ENCODE measurements around the gene PRMT1. TPM values are rescaled to one million over a fixed set of nuclear protein-coding genes. Genes with fewer than 3 reads are reported as not detected.

The PRMT1 gene
- total and polyA plus RNA-seq, 2 of the 13 experiments (the other 11 are each of a cell fraction or from before 2014, with no cell fraction given), result 324 to 374 TPM

DNA sequence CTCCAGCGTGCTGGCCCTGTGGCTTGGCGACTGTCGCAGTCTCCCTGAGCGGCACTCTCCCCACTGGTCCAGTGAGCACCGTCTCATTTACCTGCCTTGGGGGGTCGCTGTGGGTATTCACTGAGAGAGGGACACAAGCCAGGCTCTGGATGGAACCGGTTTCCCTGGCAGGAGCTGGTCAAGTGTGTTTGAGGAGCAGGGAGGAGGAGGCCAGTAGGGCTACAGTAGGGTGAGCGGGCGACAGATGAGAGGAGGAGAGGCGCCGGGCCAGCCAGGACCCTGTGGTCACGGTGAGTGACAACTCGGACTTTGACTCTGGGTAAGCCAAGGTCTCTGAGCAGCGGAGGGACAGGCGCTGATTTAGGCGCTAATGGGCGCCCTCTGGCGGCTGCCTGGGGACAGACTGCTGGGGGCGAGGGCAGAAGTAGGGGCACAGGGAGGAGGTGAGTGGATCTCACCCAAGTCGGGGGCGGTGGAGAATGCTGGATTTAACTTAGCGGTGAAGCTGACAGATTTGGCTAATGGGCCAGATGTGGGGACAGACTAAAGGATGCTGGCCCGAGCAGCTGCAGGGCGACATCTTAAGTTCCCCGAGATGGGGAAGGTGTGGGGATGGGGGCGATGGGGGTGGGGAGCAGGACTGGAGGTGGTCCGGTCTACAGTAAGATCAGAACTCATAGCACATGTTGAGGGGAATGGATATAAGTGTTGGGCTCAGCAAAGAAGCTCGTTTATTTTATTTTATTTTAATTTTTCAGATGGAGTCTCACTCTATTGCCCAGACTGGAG lies 4.7 kb upstream of the PRMT1 start (continued):
- TF ChIP-seq, protein P1, sequence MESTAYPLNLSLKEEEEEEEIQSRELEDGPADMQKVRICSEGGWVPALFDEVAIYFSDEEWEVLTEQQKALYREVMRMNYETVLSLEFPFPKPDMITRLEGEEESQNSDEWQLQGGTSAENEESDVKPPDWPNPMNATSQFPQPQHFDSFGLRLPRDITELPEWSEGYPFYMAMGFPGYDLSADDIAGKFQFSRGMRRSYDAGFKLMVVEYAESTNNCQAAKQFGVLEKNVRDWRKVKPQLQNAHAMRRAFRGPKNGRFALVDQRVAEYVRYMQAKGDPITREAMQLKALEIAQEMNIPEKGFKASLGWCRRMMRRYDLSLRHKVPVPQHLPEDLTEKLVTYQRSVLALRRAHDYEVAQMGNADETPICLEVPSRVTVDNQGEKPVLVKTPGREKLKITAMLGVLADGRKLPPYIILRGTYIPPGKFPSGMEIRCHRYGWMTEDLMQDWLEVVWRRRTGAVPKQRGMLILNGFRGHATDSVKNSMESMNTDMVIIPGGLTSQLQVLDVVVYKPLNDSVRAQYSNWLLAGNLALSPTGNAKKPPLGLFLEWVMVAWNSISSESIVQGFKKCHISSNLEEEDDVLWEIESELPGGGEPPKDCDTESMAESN (CRISPR knock-in tag; conservative IDR thresholded peaks at IDR 0.05), result no peak
- TF ChIP-seq ZNF331 (CRISPR knock-in tag; IDR thresholded peaks at IDR 0.05) (peak; percentile 77), TOE1 (CRISPR knock-in tag; IDR thresholded peaks at IDR 0.05) (no peak), NFE2L2 (IDR thresholded peaks at IDR 0.05; ENCODE audit: low read length) (no peak), ZNF558 (CRISPR knock-in tag; IDR thresholded peaks at IDR 0.05; ENCODE audit: borderline replicate concordance) (no peak), PLSCR1 (CRISPR knock-in tag; IDR thresholded peaks at IDR 0.05; ENCODE audit: borderline replicate concordance) (no peak), ZNF788 (CRISPR knock-in tag; IDR thresholded peaks at IDR 0.05; ENCODE audit: borderline replicate concordance) (peak; percentile 92), DMTF1 (CRISPR knock-in tag; IDR thresholded peaks at IDR 0.05) (no peak), ZNF644 (CRISPR knock-in tag; IDR thresholded peaks at IDR 0.05; ENCODE audit: low read depth) (0 out of 2 replicates have a peak, but pooled peaks have one; percentile 36), ZNF749 (CRISPR knock-in tag; IDR thresholded peaks at IDR 0.05; ENCODE audit: borderline replicate concordance) (0 out of 2 replicates have a peak, but pooled peaks have one; percentile 43), ZNF557 (CRISPR knock-in tag; IDR thresholded peaks at IDR 0.05) (peak; percentile 79; the same call in 1 of the 2 replicates), ARNT (IDR thresholded peaks at IDR 0.05) (no peak), ZNF737 (CRISPR knock-in tag; IDR thresholded peaks at IDR 0.05; ENCODE audit: borderline replicate concordance) (no peak), HES4 (CRISPR knock-in tag; IDR thresholded peaks at IDR 0.05; ENCODE audit: borderline replicate concordance) (no peak), ISX (CRISPR knock-in tag; conservative IDR thresholded peaks at IDR 0.05) (no peak), ATM (IDR thresholded peaks at IDR 0.05; ENCODE audit: borderline replicate concordance) (no peak), ARNT2 (CRISPR knock-in tag; IDR thresholded peaks at IDR 0.05; ENCODE audit: low read depth) (no peak), NFATC3 (CRISPR knock-in tag; IDR thresholded peaks at IDR 0.05) (no peak)
- TF ChIP-seq, protein P2, sequence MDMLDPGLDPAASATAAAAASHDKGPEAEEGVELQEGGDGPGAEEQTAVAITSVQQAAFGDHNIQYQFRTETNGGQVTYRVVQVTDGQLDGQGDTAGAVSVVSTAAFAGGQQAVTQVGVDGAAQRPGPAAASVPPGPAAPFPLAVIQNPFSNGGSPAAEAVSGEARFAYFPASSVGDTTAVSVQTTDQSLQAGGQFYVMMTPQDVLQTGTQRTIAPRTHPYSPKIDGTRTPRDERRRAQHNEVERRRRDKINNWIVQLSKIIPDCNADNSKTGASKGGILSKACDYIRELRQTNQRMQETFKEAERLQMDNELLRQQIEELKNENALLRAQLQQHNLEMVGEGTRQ (IDR thresholded peaks at IDR 0.05; ENCODE audit: low read depth, low read length), result no peak
- TF ChIP-seq, protein P2 (CRISPR knock-in tag; IDR thresholded peaks at IDR 0.05; ENCODE audit: borderline replicate concordance), result no peak
- TF ChIP-seq, protein P3, sequence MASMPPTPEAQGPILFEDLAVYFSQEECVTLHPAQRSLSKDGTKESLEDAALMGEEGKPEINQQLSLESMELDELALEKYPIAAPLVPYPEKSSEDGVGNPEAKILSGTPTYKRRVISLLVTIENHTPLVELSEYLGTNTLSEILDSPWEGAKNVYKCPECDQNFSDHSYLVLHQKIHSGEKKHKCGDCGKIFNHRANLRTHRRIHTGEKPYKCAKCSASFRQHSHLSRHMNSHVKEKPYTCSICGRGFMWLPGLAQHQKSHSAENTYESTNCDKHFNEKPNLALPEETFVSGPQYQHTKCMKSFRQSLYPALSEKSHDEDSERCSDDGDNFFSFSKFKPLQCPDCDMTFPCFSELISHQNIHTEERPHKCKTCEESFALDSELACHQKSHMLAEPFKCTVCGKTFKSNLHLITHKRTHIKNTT (CRISPR knock-in tag; IDR thresholded peaks at IDR 0.05), result no peak

Measured in HepG2 (cell line).